Endothelial cell of hepatic sinusoid (primary cell): ENCODE measurements around the gene ZNF608.

ENCODE experiments used
- in situ Hi-C: cut with HindIII; loops from 2 replicates; pipeline ENCODE4 v1.10.0; 2017; ENCODE audit warnings: low sequenced_read_pairs

ZNF608 gene

DNA sequence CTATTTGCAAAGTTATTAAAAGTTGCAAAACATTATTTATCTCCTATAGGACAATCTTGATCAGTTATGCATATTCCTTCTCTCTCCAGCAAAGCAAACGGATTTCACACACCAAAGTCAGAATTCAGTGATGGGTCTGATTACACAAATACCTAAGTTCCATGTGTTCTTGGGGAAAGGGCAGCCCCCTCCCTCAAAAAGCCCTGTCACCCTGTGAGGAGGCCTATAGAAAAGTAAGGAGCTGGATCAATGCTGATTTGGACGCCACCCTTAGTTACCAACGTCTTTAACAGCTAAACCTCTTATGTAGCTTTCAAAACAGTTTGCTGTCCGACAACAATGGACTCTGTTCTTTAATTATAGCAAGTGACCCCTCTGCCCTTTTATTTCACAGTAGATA lies 6.4 kb downstream of the ZNF608 start:
- in situ Hi-C loops = no loop called here

DNA sequence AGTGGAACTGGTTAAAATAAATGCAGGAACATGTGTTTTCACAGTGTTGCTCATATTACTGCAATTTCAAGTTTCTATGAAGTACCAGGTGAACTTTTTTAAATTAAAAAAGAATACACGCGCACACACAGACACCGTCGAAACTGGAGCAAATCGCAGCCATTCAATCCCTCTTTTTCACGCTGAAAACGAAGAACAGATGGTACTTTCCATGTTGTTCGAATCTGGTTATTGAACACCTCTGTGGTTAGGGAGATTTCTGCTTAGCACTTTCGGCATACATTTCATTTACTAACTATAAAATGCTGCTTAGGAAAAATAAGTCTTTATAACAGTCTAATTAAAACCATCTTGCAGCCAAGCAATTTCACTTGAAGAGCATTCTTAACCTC lies 6.8 kb downstream of the ZNF608 start:
- in situ Hi-C loops = no loop called here

DNA sequence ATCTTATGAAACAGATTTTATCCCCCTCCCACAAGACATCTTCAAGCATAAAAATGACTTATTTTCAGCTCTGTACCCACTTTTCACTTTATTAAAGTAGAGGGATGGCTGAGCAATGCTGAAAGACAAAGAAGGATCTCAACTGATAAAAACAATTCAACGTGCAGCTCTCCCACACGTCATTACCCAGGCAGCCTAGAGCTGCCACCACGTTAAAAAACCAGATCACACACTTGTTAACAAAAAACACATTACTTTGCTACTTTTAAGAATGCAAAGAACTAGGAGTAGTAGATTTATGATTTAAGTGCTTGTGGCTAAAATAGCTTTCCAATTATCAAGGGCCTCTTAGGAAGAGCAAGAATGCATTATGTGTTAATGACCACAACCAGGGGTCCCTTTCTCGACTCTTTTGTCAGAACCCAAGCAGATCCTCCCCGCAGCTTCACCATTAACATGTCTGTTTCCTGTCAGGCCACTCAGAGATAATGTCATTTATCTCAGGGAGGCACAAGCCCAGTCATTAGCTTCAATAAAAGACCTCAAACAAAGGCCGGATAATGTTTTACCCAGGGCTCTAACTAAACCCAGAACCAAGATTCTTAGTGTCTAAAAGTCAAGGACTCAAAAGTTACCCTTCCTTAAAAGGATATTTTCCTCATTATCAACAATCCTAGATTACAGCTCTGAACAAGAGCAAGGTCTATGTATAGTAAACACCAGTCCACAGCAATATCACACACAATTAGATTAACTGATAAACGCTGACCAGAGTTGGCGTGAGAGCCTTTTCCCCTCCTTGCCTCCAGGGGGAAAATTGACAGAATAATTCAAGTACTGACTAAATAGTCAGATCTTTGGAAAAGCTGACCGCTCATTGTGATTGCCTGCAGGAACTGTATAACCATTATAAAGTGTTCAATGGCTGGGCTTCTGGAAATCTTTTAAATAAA lies 7.5 kb downstream of the ZNF608 start:
- in situ Hi-C loops = no loop called here

DNA sequence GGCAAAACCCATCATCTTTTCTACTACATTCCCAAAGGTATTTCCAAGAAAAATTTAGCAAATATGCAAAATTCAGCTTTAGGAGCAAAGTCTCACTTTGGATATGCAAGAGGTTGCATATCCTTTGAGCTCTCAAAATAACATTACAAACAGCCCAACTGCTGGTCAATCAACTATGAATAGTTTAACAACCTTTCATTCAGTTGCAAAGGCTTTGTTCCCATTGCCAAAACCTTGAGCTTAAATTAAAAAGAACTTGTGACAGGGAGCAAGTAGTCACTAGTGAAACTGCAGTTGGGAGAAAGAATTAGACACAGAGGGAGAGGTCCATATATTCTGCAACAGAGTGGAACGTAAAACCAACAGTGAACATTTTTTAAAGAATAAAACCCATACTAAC lies 8.8 kb downstream of the ZNF608 start:
- in situ Hi-C loops = no loop called here

DNA sequence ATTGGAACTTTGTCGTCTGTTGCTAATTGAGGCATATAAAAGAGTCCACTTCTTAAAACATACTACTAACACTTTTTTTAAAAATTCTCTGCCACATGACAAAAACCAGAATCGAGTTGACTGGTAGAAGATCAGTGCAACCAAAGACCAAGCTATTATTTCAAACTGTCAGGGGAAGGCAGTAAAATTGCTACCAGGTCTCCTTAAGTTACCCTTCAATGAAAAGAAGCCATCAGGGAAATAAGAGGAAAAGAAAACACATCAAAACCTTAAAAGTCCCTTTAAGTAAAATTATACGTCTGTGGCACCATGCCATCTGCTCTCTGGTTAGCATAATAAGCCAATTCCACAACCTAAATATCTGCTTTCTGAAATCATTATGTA lies 9.6 kb downstream of the ZNF608 start:
- in situ Hi-C loops = no loop called here

DNA sequence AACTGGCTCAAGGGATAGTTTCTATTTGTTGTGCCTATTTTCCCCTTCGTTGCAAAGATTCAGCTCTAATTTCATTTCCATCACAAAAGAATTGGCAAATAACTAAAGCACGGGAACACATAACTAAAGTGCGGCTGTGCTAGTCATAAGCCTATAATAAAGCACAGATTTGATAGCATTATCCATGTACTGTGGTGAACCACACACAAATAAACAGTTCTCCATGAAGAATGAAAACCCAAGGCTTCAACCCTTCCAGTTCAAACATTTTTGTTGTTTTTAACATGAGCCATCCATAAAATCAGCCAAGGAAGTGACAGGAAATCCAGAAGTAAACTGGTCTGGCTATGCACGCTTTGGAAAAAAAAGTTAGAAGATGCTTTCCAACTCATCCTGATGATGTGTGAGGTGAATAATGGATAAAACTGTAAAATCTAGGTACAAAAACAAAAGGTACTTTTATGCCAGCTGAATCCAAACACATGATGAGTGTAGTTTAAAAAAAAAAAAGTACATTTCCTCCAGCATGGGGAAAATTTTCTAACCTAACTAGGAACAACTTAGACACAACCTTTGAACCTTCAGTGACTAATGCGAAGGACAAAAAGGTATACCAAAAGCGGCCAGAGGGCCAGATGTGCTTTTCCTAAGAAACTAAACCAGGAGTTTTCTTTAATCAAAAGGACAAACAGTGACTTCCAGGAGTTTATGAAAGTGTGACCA lies 10.2 kb downstream of the ZNF608 start:
- in situ Hi-C loops = no loop called here

DNA sequence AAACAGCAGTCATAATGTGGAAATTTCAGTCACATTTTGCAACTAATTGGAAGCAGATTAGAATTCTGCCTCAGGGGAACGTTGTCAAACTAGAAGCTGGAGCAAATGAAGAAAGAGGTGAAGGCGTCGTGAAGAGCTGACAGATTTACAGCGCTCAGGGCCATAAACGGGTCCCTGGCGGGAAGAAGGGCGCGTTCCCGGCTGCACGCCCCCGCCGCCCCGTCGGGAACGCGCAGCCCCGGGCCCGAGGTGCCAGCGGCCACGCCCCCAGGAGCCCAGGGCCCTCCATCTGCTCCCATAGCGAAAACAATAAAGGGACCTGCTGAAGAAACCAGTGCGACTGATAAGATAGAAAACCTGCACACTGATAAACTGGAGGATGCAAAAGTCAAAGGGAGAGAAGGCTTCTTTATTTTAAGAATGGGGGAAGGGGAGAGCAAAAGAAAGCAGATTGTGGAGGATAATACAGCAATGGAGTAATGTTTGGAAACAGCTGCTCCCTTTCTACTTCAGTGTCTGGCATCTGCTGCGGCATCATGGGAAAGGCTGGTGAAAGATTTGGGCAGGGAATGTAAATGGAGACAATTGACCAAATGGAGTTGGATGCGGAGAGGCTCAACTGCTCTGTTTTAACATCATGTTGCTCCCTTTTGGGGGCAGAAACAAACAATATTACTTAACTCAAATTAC lies 11.1 kb downstream of the ZNF608 start:
- in situ Hi-C loops = no loop called here

DNA sequence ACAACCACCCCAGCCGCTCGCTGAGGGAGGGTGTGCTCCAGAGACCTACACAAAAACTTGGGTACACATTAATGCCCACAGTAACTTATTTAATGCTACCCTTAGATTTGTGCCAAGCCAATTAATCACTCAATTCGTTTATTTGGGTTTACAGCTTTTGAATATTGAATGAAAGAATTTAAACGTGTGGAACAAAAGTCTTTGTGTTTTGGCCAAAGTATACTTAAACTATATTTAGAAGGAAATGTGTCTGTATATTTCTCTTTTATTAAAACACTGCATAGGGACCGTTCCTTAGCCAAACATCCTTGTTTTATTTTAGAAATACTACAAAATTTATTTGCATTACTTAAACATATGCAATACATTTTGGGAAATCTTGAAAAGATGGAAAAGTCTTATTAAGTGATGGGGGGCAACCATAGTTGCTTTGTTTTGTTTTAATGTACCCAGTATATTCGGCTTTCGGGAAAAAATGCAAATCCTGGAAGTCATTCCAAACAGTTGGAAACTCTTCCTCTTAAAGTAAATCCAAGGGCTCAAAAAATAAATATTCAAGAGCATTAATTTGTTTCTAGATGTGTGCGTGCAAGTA lies 11.8 kb downstream of the ZNF608 start:
- in situ Hi-C loops = no loop called here

DNA sequence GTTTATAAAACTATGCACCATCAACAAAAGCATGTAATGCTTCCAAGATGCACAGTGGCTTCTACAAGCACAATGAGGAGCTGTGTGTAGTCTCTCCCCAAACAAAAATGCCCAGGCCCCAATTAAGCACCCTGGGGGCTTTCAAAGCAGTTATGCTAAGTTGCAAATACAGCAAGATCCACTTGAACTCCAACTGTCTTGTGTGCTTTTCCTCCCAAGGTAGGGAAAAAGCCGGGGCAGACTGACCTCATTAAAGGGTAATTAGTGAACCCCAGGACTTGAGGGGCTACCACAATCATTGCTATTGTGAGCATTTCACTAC lies 13.1 kb downstream of the ZNF608 start:
- in situ Hi-C loops = no loop called here

DNA sequence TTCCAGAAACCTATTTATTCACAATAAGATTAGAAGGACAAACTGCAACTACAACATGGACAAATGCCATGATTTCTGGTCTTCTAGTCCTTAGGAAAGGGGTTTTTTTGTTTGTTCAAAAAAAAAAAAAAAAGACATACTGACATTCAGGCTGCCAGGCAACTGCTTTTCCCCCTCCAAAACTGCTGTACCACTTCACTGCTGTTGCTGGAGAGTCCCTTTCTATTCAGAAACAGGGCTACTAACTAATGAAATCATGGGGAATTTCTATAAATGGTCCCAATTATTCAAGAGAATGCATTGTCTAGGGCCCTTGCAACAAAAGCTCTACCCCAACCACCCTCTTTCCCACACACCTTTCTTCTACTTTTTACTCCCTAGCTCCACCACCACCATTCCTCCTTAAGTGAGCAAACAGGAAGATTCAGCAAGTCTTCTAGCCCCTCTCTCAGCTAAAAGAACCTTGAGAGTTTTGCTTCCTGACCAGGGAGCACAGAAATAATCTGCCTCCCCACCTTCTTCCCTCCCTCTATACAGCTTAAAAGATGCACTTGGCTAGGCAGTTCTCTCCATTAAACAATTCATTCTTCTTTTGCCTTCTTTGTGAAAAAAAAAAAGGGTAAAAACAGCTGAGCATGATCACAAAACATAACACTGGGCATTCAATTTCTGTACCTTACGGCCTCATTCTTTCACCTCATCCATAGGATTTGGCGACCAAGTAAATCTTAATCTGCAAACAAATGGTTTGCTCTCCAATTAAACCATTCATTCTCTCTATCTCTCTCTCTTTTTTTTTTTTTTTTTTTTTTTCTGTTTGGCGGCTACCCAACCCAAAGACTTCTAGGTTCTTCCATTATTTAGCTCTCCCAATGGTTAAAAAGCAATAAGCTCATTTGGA lies 13.8 kb downstream of the ZNF608 start:
- in situ Hi-C loops = no loop called here

DNA sequence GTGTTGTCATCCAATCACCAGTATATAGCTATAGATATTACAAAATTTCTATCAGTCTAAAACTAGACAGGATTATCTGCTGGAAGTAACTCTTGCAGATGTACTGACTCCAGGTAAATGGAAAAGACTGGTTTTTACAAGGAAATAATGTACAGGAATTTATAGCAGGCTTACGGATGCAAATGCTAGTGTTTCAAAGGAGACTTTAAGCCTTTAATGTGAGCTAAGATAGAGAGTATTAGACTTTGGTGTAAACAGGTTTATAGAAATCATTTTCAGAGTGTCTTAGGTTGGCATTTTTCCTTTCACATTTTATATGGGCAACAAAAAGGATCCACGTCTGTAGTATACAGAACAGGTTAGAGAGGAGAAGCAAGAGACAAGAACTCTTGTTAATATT lies 16.1 kb downstream of the ZNF608 start:
- in situ Hi-C loops = no loop called here

DNA sequence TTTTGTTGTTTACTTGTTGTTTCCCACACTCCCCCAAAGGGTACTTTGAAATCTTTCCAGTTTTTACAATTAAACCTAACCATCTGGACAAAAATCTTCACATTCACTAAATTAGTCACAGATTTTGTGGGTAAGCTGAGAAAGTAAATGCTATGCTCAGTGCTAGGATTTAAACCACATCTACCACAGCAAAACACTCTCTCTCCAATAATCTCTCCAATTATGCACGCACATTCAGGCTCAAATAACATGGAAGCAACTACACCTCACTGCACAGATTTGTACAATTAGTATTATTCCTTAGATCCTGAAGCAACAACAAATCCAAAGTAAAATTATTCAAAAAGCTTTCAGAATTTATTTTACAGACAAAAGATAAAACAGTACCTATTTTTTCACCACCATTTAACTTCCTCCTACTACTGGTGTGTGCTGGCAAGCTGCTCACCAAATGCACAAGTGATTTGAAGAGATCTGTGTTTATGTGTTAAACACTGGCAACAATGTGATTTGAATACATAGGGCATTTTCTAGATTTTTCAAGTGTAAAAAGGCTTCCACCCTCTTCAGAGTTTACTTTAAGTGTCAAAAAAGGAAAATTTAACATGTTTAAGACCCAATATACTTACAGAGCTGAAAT lies 16.6 kb downstream of the ZNF608 start:
- in situ Hi-C loops = loop anchor here (5.0 kb wide), 1 partner anchor 53 kb away; no protein-coding TSS in a partner anchor

DNA sequence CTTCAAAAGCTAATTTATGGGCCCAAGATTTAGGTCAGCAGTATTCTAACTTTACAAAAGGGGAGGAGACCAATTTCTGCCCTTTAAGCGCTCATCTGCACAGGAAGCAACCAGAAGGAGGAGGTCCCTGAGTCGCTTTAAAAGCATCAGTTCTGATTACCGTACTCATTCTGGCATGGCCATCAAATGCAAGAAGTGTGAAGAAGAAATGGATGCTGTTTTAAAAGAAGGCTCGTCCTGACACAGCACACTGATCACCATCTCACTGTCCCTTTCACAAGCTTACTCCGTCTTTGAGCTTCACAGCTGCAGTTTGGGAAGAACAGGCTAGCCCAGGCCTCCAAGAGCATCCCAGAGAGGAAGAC lies 17.5 kb downstream of the ZNF608 start:
- in situ Hi-C loops = loop anchor here (5.0 kb wide), 1 partner anchor 52 kb away; no protein-coding TSS in a partner anchor

DNA sequence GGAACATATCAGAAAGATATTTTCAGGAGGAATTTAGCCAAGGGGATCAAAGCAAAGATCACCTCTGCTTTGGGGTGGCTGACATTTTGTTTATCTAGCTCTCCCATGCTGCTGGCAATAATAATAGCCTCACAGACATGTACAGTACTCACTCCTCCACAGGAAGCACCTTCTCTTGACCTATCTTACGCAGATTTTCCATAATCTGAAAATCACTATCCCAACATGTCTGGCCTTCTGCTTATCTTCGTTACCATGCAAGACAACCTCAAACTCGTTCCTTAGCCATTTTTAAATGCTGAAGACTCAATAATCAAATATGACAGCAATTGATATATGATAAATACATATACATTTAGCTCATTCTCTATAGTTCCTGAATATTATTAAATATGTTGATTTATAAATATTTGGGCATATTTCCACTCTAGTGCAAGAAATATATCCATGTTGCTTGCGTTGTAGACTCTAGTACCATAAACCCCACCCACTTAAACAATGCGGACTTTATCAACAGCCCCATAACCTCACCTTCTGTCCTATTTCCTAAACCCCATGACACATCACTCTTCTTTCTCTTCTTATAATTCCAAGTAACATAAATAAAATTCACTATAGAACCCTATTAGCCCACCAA lies 18.0 kb downstream of the ZNF608 start:
- in situ Hi-C loops = loop anchor here (5.0 kb wide), 1 partner anchor 51 kb away; no protein-coding TSS in a partner anchor

DNA sequence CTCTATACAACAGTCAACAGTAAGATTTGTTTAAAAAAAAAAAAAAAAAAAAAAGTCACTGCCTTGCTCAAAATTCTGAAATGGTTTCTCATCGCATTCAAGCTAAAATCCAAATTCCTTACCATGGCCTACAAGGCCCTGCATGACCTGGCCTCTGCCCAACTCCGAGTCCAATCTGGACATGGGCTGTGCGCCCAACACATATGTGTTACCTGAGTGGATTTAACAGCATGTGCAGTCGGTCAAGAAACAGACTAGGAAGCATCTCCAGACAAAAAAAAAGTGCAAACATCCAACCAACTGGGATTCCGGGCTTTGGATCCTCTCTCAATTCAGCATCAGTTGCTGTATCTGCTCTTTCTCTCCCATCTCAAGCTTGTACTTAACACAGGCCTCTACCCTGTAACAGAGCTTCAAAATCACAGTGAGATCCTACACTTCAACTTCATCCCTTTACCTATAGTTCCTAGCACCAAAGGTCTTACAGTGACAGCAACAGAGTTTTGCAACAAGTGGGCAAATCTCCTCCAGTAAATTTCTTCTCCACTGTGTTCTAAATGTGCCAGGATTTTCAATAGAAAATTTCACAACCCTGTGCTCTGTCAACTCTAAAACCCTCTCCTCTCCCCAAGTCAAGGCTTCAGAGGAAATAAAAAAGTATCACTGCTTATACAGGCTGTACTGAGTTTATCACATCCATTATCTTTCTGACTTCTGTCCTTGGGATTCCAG lies 19.6 kb downstream of the ZNF608 start:
- in situ Hi-C loops = loop anchor here (5.0 kb wide), 1 partner anchor 49 kb away; no protein-coding TSS in a partner anchor

DNA sequence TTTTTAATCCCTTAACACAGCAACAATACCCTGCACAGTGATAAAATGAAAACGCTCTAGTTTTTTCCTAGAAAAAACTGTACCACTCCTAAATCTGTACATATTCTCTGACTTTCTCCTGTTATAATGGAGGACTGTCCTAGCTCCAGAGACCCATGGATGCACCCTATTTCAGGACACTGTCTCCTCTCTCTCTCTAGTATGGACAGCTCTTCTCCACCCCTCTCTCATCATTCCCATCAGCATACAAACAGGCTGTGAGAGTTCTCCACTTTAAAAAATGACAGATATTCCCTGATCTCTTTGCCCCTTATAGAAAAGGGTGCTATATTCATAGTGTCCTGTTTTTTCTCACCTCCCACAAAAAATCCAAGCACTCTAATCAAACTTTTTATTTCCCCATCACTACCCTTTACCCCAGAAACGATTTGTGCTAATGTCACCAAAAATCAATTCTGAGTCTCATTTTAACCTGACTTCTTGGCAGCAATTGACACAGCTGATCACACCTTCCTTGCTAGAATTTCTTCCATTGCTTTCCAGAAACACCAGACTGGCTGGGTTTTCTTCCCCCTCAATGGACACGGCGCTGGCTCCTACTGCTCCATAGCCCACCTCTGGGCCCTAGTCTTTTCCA lies 20.7 kb downstream of the ZNF608 start:
- in situ Hi-C loops = loop anchor here (5.0 kb wide), 1 partner anchor 48 kb away; no protein-coding TSS in a partner anchor

DNA sequence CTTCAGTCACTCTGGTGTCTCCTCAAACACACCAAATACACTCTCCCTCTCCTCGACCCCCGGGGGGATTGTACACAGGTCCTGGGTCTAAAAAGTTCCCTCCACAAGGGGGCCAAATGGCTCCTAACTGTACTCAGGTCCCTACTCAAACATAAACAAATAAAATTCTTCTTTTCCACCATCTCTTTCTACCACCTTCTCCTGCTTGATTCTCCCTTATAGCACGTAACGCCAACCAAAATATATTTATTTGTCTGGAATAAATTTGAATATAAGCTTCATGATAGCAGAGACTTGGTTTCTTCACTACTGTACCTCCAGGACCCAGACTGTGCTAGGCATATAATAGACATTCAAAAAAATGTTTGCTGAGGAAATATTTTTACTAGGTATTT lies 21.4 kb downstream of the ZNF608 start:
- in situ Hi-C loops = loop anchor here (5.0 kb wide), 1 partner anchor 48 kb away; no protein-coding TSS in a partner anchor
